ENCODE data around the gene PDE1A.

DNA sequence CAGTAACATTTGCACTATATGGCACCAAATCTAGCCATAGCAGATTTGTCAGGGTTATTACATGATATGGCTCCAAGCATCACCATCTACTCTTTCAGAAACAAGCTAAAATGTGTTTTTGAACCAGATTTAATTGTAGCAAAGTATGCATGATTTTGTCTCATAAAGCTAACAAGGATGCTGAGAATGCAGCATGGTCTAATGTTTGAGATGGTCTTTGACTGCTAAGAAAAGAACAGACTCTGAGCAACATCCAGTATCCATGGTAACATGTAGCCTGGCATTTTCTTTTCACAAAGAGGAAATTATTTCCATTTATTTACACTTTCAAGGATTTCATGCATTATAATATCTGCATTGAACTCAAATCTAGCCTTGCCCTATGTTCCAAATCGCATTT is 206.5 kb downstream of the PDE1A start:
- TF ChIP-seq, protein P1, sequence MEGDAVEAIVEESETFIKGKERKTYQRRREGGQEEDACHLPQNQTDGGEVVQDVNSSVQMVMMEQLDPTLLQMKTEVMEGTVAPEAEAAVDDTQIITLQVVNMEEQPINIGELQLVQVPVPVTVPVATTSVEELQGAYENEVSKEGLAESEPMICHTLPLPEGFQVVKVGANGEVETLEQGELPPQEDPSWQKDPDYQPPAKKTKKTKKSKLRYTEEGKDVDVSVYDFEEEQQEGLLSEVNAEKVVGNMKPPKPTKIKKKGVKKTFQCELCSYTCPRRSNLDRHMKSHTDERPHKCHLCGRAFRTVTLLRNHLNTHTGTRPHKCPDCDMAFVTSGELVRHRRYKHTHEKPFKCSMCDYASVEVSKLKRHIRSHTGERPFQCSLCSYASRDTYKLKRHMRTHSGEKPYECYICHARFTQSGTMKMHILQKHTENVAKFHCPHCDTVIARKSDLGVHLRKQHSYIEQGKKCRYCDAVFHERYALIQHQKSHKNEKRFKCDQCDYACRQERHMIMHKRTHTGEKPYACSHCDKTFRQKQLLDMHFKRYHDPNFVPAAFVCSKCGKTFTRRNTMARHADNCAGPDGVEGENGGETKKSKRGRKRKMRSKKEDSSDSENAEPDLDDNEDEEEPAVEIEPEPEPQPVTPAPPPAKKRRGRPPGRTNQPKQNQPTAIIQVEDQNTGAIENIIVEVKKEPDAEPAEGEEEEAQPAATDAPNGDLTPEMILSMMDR (IDR thresholded peaks at IDR 0.05) = no peak
- TF ChIP-seq POLR2A (IDR thresholded peaks at IDR 0.05) = no peak

Measured in thyroid gland (tissue), 4 donors.